Stimulated activated CD4-positive, alpha-beta T cell treated with anti-CD3 and anti-CD28 coated beads, Interleukin-4, amount 100 ng/mL, for 1 hour (primary cell): Measurements from ENCODE around the gene MTM1.

Experiments
- DNase-seq: peaks from one replicate; pipeline ENCODE4 v3.0.0-alpha.2; 2020

MTM1 gene

GRCh38 chrX:150568320-150569154 lies at the start of gene MTM1:
Gene MTM1 (plus strand): TSS chrX:150568621. CDS start chrX:150592615, 23,994 bp downstream.
- peak; percentile 89 for DNase-seq

- no peak for DNase-seq
Observed at GRCh38 chrX:150522494-150522893, 45.9 kb upstream of the MTM1 start.

GRCh38 chrX:150525061-150525919 lies 43.1 kb upstream of the MTM1 start:
- DNase-seq = no peak

GRCh38 chrX:150526692-150527091 lies 41.7 kb upstream of the MTM1 start:
- DNase-seq = no peak

GRCh38 chrX:150527108-150527507 lies 41.3 kb upstream of the MTM1 start:
- no peak for DNase-seq

GRCh38 chrX:150529587-150529986 lies 38.8 kb upstream of the MTM1 start:
- no peak for DNase-seq

GRCh38 chrX:150530821-150531220 lies 37.6 kb upstream of the MTM1 start:
- no peak for DNase-seq

GRCh38 chrX:150531467-150531866 lies 37.0 kb upstream of the MTM1 start:
- DNase-seq = no peak

GRCh38 chrX:150533863-150534262 lies 34.6 kb upstream of the MTM1 start:
- no peak for DNase-seq

GRCh38 chrX:150536455-150537116 lies 31.8 kb upstream of the MTM1 start:
- DNase-seq = no peak

GRCh38 chrX:150537851-150538250 lies 30.6 kb upstream of the MTM1 start:
- DNase-seq = no peak

GRCh38 chrX:150540965-150541364 lies 27.5 kb upstream of the MTM1 start:
- no peak for DNase-seq

GRCh38 chrX:150542846-150543229 lies 25.6 kb upstream of the MTM1 start:
- DNase-seq = no peak

- no peak for DNase-seq
Observed at GRCh38 chrX:150543230-150544155, 24.9 kb upstream of the MTM1 start.

- peak; percentile 9 for DNase-seq
Observed at GRCh38 chrX:150544222-150544787, 24.1 kb upstream of the MTM1 start.

- DNase-seq = no peak
Observed at GRCh38 chrX:150544835-150545770, 23.3 kb upstream of the MTM1 start.

GRCh38 chrX:150546711-150547153 lies 21.7 kb upstream of the MTM1 start:
- peak; percentile 21 for DNase-seq

- DNase-seq = peak; percentile 7
Observed at GRCh38 chrX:150547375-150548115, 20.9 kb upstream of the MTM1 start.

- no peak for DNase-seq
Observed at GRCh38 chrX:150548251-150548650, 20.2 kb upstream of the MTM1 start.

- no peak for DNase-seq
Observed at GRCh38 chrX:150548684-150549083, 19.7 kb upstream of the MTM1 start.
